Thyroid gland (tissue), 4 donors: ENCODE measurements around the gene GLIS1. TPM values are rescaled to one million over a fixed set of nuclear protein-coding genes. Genes with fewer than 3 reads are reported as not detected.

Source experiments
- DNase-seq, 2 donors: peaks; one replicate each; pipeline ENCODE4 v3.0.0-alpha.2; 2019
- H3K27ac ChIP-seq, 3 donors: fragments of 200-600 bp; sonication (generic); 1 replicate in 2 of 3; 2 replicates in 1 of 3; pipeline ENCODE4 v1.5.1; 2016 to 2019; ENCODE audit warnings: mild to moderate bottlenecking in 1 of 3, moderate library complexity in 1 of 3
- H3K27me3 ChIP-seq: fragments of 200-600 bp; sonication (generic); one replicate; pipeline ENCODE4 v1.5.1; 2019
- H3K36me3 ChIP-seq, 2 donors: fragments of 200-600 bp; sonication (generic); one replicate each; pipeline ENCODE4 v1.5.1; 2016 to 2019
- H3K4me1 ChIP-seq, 2 donors: fragments of 200-600 bp; sonication (generic); one replicate each; pipeline ENCODE4 v1.5.1; 2017 to 2019
- H3K4me3 ChIP-seq, 3 donors: fragments of 200-600 bp; sonication (generic); replicated peaks in 1 of 3; 1 replicate in 2 of 3; 2 replicates in 1 of 3; pipeline ENCODE4 v1.5.1; 2016; ENCODE audit warnings: mild to moderate bottlenecking in 1 of 3
- H3K9me3 ChIP-seq: fragments of 200-600 bp; sonication (generic); one replicate; pipeline ENCODE4 v1.5.1; 2017
- CTCF ChIP-seq, 6 experiments: fragments of 200-600 bp in 3 of 6; fragments of 450-650 bp in 3 of 6; sonication (generic) in 3 of 6; IDR thresholded peaks; one replicate each; pipeline ENCODE4 v1.5.1; 2016 to 2019; ENCODE audit warnings: antibody characterized with exemption in 6 of 6, mild to moderate bottlenecking in 2 of 6, inconsistent platforms in 1 of 6, moderate library complexity in 1 of 6
- POLR2A ChIP-seq, 2 donors: fragments of 450-650 bp; IDR thresholded peaks; one replicate each; pipeline ENCODE4 v1.6.1; 2017; ENCODE audit warnings: antibody characterized with exemption in 2 of 2, mild to moderate bottlenecking in 2 of 2, moderate library complexity in 1 of 2
- WGBS, 2 donors: methylation state at CpG; one replicate each; pipeline ENCODE4 v1.1.5; 2017; 5-methylcytosine and 5-hydroxymethylcytosine counted together
- intact Hi-C: fragments of 100-400 bp; cut with DNase I; formaldehyde crosslinking; loops from one replicate; pipeline ENCODE4 v1.15.1; 2023
- total RNA-seq, 4 donors: library from RNA; depleted of rRNA; stranded (reverse); fragments of >200 nt; gene quantifications; one replicate each; pipeline ENCODE4 v1.2.3, GENCODE V29; 2016

The GLIS1 gene
- total RNA-seq, 4 donors from 2014 or later: 0.29 TPM; not detected in 3

- 87 to 100% methylated on average over 3 to 7 of the region's 7 CpGs for WGBS, 2 donors
- peaks cover 6 to 10% of the 10 kb centered on the region in 2 donors for H3K4me1 ChIP-seq
- H3K4me3 ChIP-seq: no peak overlapping the region
- intact Hi-C loops: no loop called here
- no peaks in the 10 kb centered on the region for H3K36me3 ChIP-seq
- no peaks in the 10 kb centered on the region for H3K27me3 ChIP-seq
- H3K9me3 ChIP-seq: no peaks in the 10 kb centered on the region
- no peak overlapping the region for H3K27ac ChIP-seq
- DNase-seq: no peak
- TF ChIP-seq CTCF (IDR thresholded peaks at IDR 0.05): no peak
- no peak for TF ChIP-seq POLR2A (IDR thresholded peaks at IDR 0.05)
Observed at GRCh38 chr1:53595906-53596305, 143.1 kb downstream of the GLIS1 start.

GRCh38 chr1:53594391-53595180 lies 144.4 kb downstream of the GLIS1 start:
- DNase-seq: no peak
- intact Hi-C loops: no loop called here
- TF ChIP-seq CTCF (IDR thresholded peaks at IDR 0.05) (no peak), POLR2A (IDR thresholded peaks at IDR 0.05) (no peak)
- Histone ChIP-seq H3K9me3 (no peaks in the 10 kb centered on the region), H3K4me3 (no peak overlapping the region), H3K36me3 (no peaks in the 10 kb centered on the region), H3K4me1 (peaks cover 6 to 10% of the 10 kb centered on the region in 2 donors), H3K27ac (no peak overlapping the region), H3K27me3 (no peaks in the 10 kb centered on the region)
- 90% methylated on average over 18 to 27 of the region's 31 CpGs for WGBS, 2 donors

DNA sequence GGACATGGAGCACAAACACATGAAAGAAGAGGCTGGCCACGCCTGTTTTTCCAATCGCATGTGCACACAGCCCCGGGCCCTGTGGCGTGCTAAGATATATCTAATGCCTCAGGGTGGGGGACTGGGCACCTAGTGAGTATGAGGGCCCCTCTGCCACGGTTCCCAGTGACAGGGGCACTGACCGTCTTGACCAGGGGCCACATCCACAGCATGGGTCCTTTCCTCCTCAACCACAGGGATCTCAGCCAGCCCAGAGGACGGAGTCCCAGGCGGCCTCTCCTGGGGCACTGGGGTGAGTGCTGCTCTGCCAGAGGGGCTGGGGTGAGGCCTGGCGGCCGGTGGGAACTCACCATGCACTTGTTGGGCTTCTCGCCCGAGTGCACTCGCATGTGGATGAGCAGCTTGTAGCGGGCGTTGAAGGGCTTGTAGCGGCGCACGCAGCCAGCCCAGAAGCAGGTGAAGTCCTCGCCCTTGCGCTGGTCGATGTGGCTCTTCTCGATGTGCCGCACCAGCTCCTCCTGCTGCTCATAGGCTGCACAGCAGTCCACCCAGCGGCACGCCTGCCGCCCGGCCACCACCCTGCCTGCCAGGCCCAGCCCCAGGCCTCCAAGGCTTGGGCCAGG lies 145.1 kb downstream of the GLIS1 start:
- DNase-seq: peak; percentile 52 to 55
- Histone ChIP-seq H3K27ac (no peak overlapping the region), H3K27me3 (no peaks in the 10 kb centered on the region), H3K9me3 (no peaks in the 10 kb centered on the region), H3K4me1 (peaks cover 6 to 10% of the 10 kb centered on the region in 2 donors), H3K4me3 (no peak overlapping the region), H3K36me3 (no peaks in the 10 kb centered on the region)
- TF ChIP-seq POLR2A (IDR thresholded peaks at IDR 0.05): no peak
- peak in 2 of 6 experiments; percentile 33 to 48 for TF ChIP-seq CTCF (IDR thresholded peaks at IDR 0.05)
- WGBS, 2 donors: 70 to 73% methylated on average over 6 to 14 of the region's 27 CpGs
- intact Hi-C loops: no loop called here

- Histone ChIP-seq H3K27ac (no peak overlapping the region), H3K4me3 (no peak overlapping the region), H3K27me3 (no peaks in the 10 kb centered on the region), H3K4me1 (peaks cover 6 to 10% of the 10 kb centered on the region in 2 donors), H3K36me3 (no peaks in the 10 kb centered on the region), H3K9me3 (no peaks in the 10 kb centered on the region)
- intact Hi-C loops: no loop called here
- TF ChIP-seq CTCF (IDR thresholded peaks at IDR 0.05): no peak
- no peak for TF ChIP-seq POLR2A (IDR thresholded peaks at IDR 0.05)
- DNase-seq: no peak
- 90 to 100% methylated on average over 4 to 14 of the region's 14 CpGs for WGBS, 2 donors
Observed at GRCh38 chr1:53592985-53593757, 145.8 kb downstream of the GLIS1 start.
